Measurements from ENCODE around the gene ENTPD6. TPM values are rescaled to one million over a fixed set of nuclear protein-coding genes. Genes with fewer than 3 reads are reported as not detected.
"Not testable (repeated sequence)": the region's sequence is repeated elsewhere in the genome, so short reads cannot be mapped to it uniquely, and the experiment has no call there.

ENTPD6 gene
- polyA plus RNA-seq, 3 donors, result 36.2 to 120 (median 47.0) TPM

DNA sequence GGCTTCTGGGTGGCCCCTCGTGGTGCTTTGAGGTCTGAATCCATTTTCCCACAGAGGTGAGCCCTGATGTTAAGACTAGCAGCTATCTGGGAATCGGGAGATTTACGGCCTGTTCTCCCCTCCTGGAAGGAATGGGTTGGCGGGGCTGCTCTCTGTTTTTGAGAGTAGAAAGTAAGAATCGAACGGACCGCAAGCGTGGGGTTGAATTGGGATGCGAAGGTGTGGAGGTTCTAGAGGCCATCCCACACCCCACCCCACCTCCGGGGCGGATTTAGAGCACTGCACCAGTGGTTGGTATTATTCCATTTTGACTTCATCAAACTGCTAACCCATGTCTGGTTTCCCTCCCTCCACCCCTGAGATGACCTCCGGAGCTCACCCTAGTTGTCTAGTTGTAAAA lies 63.8 kb downstream of the ENTPD6 start:
- peaks cover 37 to 58% of the 10 kb centered on the region in 2 donors for H3K36me3 Mint-ChIP-seq

GRCh38 chr20:25259788-25260254 lies 64.3 kb downstream of the ENTPD6 start:
- Histone ChIP-seq H3K4me3 (replicated peaks in 1 of 3; ENCODE audit: low read depth in 2 of 3, low read length in 3 of 3) (no peak overlapping the region), H3K27me3 (ENCODE audit: control insufficient read depth in 2 of 2, insufficient read depth in 2 of 2, low read length in 2 of 2) (no peaks in the 10 kb centered on the region), H3K9ac (ENCODE audit: insufficient read depth, low read length, poor library complexity, severe bottlenecking) (no peak overlapping the region), H3K27ac (ENCODE audit: low read depth in 1 of 2, low read length in 2 of 2) (no peak overlapping the region), H3K4me1 (ENCODE audit: control insufficient read depth in 1 of 2, insufficient read depth in 2 of 2, low read length in 2 of 2) (no peaks in the 10 kb centered on the region), H4K20me1 (ENCODE audit: insufficient read depth, low read length) (peaks cover 48% of the 10 kb centered on the region), H3K9me3 (replicated peaks in 1 of 2; ENCODE audit: control insufficient read depth in 1 of 2, insufficient read depth in 1 of 2, low read length in 2 of 2) (no peaks in the 10 kb centered on the region), H3K79me2 (ENCODE audit: insufficient read depth, low read length) (peaks cover 38% of the 10 kb centered on the region), H3K36me3 (replicated peaks in 1 of 2; ENCODE audit: control insufficient read depth in 1 of 2, insufficient read depth in 2 of 2, low read length in 2 of 2) (peaks cover 25 to 41% of the 10 kb centered on the region in 2 donors), H3K4me2 (replicated peaks; ENCODE audit: extremely low read depth, low read length, poor library complexity, severe bottlenecking) (no peak overlapping the region), H2AFZ (ENCODE audit: insufficient read depth, low read depth, low read length, poor library complexity, severe bottlenecking) (no peak overlapping the region)
- H3K36me3 Mint-ChIP-seq, result peaks cover 37 to 58% of the 10 kb centered on the region in 2 donors
- no peak for TF ChIP-seq CTCF (IDR thresholded peaks at IDR 0.05)
- peaks cover 2% of the 10 kb centered on the region for H3K4me1 Mint-ChIP-seq
- peak overlapping the region in 1 of 7 donors; percentile 57 for H3K27ac Mint-ChIP-seq
- 100% methylated on average over 3 of the region's 9 CpGs for WGBS (ENCODE audit: insufficient coverage)
- DNase-seq, result no peak
- peaks cover 2 to 14% (median 6%) of the 10 kb centered on the region in 7 donors for H3K9me3 Mint-ChIP-seq
- no peaks in the 10 kb centered on the region for H3K27me3 Mint-ChIP-seq (ENCODE audit: low read depth in 3 of 3)
- intact Hi-C loops (cut with micrococcal nuclease), result no loop called here
- no peak overlapping the region for H3K4me3 Mint-ChIP-seq

More for the DNA sequence above, 63.8 kb downstream of the ENTPD6 start:
- no peak for DNase-seq
- peaks cover 52% of the 10 kb centered on the region for H4K20me1 ChIP-seq (ENCODE audit: insufficient read depth, low read length)
- H3K27me3 ChIP-seq (ENCODE audit: control insufficient read depth in 2 of 2, insufficient read depth in 2 of 2, low read length in 2 of 2), result no peaks in the 10 kb centered on the region
- no peak overlapping the region for H3K9ac ChIP-seq (ENCODE audit: insufficient read depth, low read length, poor library complexity, severe bottlenecking)
- H2AFZ ChIP-seq (ENCODE audit: insufficient read depth, low read depth, low read length, poor library complexity, severe bottlenecking), result no peak overlapping the region
- no peaks in the 10 kb centered on the region for H3K27me3 Mint-ChIP-seq (ENCODE audit: low read depth in 3 of 3)
- no peak overlapping the region for H3K27ac ChIP-seq (ENCODE audit: low read depth in 1 of 2, low read length in 2 of 2)
- peaks cover 2% of the 10 kb centered on the region for H3K4me1 Mint-ChIP-seq
- peaks cover 42% of the 10 kb centered on the region for H3K79me2 ChIP-seq (ENCODE audit: insufficient read depth, low read length)
- 92% methylated on average over 2 of the region's 12 CpGs for WGBS (ENCODE audit: insufficient coverage)
- no peaks in the 10 kb centered on the region for H3K4me1 ChIP-seq (ENCODE audit: control insufficient read depth in 1 of 2, insufficient read depth in 2 of 2, low read length in 2 of 2)
- intact Hi-C loops (cut with micrococcal nuclease), result no loop called here
- no peak overlapping the region for H3K4me3 Mint-ChIP-seq
- no peaks in the 10 kb centered on the region for H3K9me3 ChIP-seq (replicated peaks in 1 of 2; ENCODE audit: control insufficient read depth in 1 of 2, insufficient read depth in 1 of 2, low read length in 2 of 2)
- no peak for TF ChIP-seq CTCF (IDR thresholded peaks at IDR 0.05)
- no peak overlapping the region for H3K4me3 ChIP-seq (replicated peaks in 1 of 3; ENCODE audit: low read depth in 2 of 3, low read length in 3 of 3)
- H3K9me3 Mint-ChIP-seq, result peaks cover 2 to 14% (median 6%) of the 10 kb centered on the region in 7 donors
- H3K27ac Mint-ChIP-seq, result peak overlapping the region in 1 of 7 donors; percentile 48
- H3K36me3 ChIP-seq (replicated peaks in 1 of 2; ENCODE audit: control insufficient read depth in 1 of 2, insufficient read depth in 2 of 2, low read length in 2 of 2), result peaks cover 26 to 44% of the 10 kb centered on the region in 2 donors
- H3K4me2 ChIP-seq (replicated peaks; ENCODE audit: extremely low read depth, low read length, poor library complexity, severe bottlenecking), result no peak overlapping the region

DNA sequence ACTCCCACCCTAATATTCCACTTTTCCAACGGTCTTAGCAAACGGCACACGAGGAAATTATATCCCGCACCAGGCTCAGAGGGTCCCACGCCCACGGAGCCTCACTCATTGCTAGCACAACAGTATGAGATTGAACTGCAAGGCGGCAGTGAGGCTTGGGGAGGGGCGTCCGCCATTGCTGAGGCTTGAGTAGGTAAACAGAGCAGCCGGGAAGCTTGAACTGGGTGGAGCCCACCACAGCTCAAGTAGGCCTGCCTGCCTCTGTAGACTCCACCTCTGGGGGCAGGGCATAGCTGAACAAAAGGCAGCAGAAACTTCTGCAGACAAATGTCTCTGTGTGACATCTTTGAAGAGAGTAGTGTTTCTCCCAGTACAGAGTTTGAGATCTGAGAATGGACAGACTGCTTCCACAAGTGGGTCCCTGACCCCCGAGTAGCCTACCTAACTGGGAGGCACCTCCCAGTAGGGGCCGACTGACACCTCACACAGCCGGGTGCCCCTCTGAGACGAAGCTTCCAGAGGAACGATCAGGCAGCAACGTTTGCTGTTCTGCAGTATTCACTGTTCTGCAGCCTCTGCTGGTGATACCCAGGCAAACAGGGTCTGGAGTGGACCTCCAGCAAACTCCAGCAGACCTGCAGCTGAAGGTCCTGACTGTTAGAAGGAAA lies 65.4 kb downstream of the ENTPD6 start:
- H3K79me2 ChIP-seq (ENCODE audit: insufficient read depth, low read length), result peaks cover 27% of the 10 kb centered on the region
- H3K4me1 Mint-ChIP-seq; H3K27ac Mint-ChIP-seq; DNase-seq; H3K9me3 ChIP-seq (replicated peaks in 1 of 2; ENCODE audit: control insufficient read depth in 1 of 2, insufficient read depth in 1 of 2, low read length in 2 of 2); H3K4me3 Mint-ChIP-seq; H3K4me3 ChIP-seq (replicated peaks in 1 of 3; ENCODE audit: low read depth in 2 of 3, low read length in 3 of 3); intact Hi-C loops (cut with micrococcal nuclease); H3K27me3 Mint-ChIP-seq (ENCODE audit: low read depth in 3 of 3); H3K4me1 ChIP-seq (ENCODE audit: control insufficient read depth in 1 of 2, insufficient read depth in 2 of 2, low read length in 2 of 2); H3K27ac ChIP-seq (ENCODE audit: low read depth in 1 of 2, low read length in 2 of 2); H3K9ac ChIP-seq (ENCODE audit: insufficient read depth, low read length, poor library complexity, severe bottlenecking); H2AFZ ChIP-seq (ENCODE audit: insufficient read depth, low read depth, low read length, poor library complexity, severe bottlenecking); H3K27me3 ChIP-seq (ENCODE audit: control insufficient read depth in 2 of 2, insufficient read depth in 2 of 2, low read length in 2 of 2); H3K4me2 ChIP-seq (replicated peaks; ENCODE audit: extremely low read depth, low read length, poor library complexity, severe bottlenecking): not testable (repeated sequence)
- Mint-ChIP-seq H3K9me3 (peaks cover 2 to 14% (median 6%) of the 10 kb centered on the region in 7 donors), H3K36me3 (peaks cover 35 to 56% of the 10 kb centered on the region in 2 donors)
- H4K20me1 ChIP-seq (ENCODE audit: insufficient read depth, low read length), result peaks cover 37% of the 10 kb centered on the region
- WGBS (ENCODE audit: insufficient coverage), result 99% methylated on average over 9 of the region's 16 CpGs
- peaks cover 21 to 34% of the 10 kb centered on the region in 2 donors for H3K36me3 ChIP-seq (replicated peaks in 1 of 2; ENCODE audit: control insufficient read depth in 1 of 2, insufficient read depth in 2 of 2, low read length in 2 of 2)
